ENCODE measurements around the gene COPB2. TPM values are rescaled to one million over a fixed set of nuclear protein-coding genes. Genes with fewer than 3 reads are reported as not detected.

COPB2 gene
- total RNA-seq, 1 donor from 2014 or later: 140 TPM

DNA sequence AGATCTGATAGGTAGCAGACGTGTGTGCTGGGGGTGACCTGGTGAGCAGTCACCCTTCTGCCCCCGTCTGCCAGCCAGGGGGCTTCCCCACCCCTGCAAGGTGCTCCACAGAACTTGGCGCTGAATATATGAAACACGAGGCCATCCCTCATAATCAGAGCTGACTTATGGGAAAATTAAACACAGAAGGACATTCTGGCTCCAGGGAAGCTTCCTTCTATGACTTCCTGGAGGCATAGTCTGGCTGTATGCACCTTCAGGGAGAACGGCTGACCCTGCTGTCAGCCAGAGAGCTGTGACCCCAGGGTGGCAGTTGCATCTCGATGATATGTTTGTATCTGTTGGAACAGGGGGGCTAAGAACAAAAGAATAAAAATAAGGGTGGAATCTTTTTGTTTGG lies 72.2 kb downstream of the COPB2 start:
- Mint-ChIP-seq H3K27me3 (peaks cover 54% of the 10 kb centered on the region), H3K36me3 (no peaks in the 10 kb centered on the region)
- DNase-seq (ENCODE audit: extremely low spot score, unreplicated experiment): no peak

DNA sequence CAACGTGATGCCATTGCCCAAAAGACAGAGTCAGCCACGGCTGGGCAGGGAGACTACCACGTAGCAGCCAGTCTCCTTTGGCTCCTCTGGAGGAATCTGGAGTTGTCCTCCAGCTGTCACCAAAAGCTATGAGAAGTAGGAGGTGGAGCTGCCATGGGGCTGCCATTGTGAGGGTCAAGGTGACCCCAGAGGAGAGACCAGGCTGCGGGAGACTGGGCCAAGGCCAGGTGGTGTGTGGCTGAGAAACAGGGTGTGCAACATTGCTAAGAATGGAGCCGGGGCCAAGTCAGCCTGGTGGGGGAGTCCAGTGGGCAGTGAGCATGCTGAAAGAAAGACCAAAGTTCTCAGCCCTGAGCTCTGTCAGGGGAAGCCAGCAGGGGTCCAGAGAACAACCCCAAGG lies 75.5 kb downstream of the COPB2 start:
- Mint-ChIP-seq H3K27ac (no peak overlapping the region), H3K36me3 (no peaks in the 10 kb centered on the region), H3K27me3 (peaks cover 36% of the 10 kb centered on the region), H3K4me3 (no peak overlapping the region), H3K4me1 (ENCODE audit: unreplicated experiment) (peaks cover 13% of the 10 kb centered on the region), H3K9me3 (no peaks in the 10 kb centered on the region)
- no peak for DNase-seq (ENCODE audit: extremely low spot score, unreplicated experiment)
- TF ChIP-seq, protein P1, sequence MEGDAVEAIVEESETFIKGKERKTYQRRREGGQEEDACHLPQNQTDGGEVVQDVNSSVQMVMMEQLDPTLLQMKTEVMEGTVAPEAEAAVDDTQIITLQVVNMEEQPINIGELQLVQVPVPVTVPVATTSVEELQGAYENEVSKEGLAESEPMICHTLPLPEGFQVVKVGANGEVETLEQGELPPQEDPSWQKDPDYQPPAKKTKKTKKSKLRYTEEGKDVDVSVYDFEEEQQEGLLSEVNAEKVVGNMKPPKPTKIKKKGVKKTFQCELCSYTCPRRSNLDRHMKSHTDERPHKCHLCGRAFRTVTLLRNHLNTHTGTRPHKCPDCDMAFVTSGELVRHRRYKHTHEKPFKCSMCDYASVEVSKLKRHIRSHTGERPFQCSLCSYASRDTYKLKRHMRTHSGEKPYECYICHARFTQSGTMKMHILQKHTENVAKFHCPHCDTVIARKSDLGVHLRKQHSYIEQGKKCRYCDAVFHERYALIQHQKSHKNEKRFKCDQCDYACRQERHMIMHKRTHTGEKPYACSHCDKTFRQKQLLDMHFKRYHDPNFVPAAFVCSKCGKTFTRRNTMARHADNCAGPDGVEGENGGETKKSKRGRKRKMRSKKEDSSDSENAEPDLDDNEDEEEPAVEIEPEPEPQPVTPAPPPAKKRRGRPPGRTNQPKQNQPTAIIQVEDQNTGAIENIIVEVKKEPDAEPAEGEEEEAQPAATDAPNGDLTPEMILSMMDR (conservative IDR thresholded peaks at IDR 0.05): no peak

More for the DNA sequence above, 72.2 kb downstream of the COPB2 start:
- TF ChIP-seq, protein P1 (conservative IDR thresholded peaks at IDR 0.05): no peak
- Mint-ChIP-seq H3K9me3 (no peaks in the 10 kb centered on the region), H3K4me1 (ENCODE audit: unreplicated experiment) (no peaks in the 10 kb centered on the region), H3K4me3 (no peak overlapping the region), H3K27ac (no peak overlapping the region)

DNA sequence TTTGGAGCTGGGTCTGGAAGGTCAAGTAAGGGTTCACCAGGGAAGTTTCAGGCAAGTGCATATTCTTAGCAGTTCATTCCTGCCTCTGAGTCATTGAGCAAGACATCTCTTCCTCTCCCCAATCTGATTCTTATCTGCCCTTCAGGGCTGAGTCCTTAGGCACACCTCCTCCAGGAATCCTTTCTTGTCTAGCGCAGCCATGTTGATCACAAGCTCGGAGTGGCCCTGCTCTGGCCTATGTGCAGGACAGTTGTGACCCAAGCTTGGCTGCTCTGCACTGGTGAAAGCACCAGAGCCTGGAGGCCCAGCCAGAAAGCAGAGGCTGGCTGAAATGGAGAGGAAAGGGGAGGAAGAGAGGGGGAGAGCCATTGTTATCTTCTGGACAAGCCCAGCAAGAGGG lies 76.5 kb downstream of the COPB2 start:
- H3K27ac Mint-ChIP-seq: no peak overlapping the region
- DNase-seq (ENCODE audit: extremely low spot score, unreplicated experiment): no peak
- no peak overlapping the region for H3K4me3 Mint-ChIP-seq
- TF ChIP-seq, protein P1 (conservative IDR thresholded peaks at IDR 0.05): no peak
- H3K4me1 Mint-ChIP-seq (ENCODE audit: unreplicated experiment): peaks cover 17% of the 10 kb centered on the region
- no peaks in the 10 kb centered on the region for H3K36me3 Mint-ChIP-seq
- H3K9me3 Mint-ChIP-seq: no peaks in the 10 kb centered on the region
- peaks cover 30% of the 10 kb centered on the region for H3K27me3 Mint-ChIP-seq

DNA sequence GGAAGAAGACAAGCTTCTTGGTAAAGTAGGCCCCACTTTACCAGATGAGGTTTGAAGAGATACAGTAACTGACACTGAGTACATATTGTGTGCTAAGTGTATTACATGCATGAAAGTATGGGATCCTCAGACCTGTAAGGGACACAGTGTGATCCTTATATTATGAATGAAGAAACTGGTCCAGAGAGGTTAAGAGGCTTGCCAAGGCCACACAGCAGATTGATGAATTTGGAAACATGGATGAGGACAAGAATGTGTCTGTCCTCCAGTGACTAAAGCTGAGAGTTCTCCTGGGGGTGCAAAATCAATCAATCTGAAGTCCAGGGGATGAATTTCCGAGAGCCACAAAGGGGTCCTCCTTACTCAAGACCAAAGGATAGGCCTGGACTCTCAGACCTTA lies 77.0 kb downstream of the COPB2 start:
- Mint-ChIP-seq H3K36me3 (no peaks in the 10 kb centered on the region), H3K9me3 (no peaks in the 10 kb centered on the region), H3K4me3 (no peak overlapping the region), H3K4me1 (ENCODE audit: unreplicated experiment) (peaks cover 22% of the 10 kb centered on the region), H3K27me3 (peaks cover 27% of the 10 kb centered on the region), H3K27ac (no peak overlapping the region)
- DNase-seq (ENCODE audit: extremely low spot score, unreplicated experiment): no peak
- TF ChIP-seq, protein P1 (conservative IDR thresholded peaks at IDR 0.05): no peak

DNA sequence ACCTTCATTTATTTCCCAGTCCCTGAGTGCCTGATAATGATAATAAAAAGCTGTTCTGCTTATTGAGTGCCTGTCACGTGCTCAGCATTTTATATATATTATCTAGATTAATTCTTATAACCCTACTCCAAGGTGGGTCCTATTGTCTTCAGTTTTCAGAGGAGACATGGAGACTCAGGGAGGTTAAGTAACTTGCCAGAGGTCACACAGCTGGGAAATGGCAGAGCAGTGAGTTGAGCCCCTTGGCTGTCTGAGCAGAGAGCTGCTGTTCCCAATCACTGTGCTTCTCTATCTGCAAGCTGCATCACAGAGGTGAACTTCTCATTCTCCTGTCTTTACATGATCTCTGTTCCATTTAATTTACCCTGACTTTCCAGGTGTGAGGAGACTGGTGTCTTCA lies 77.9 kb downstream of the COPB2 start:
- Mint-ChIP-seq H3K4me1 (ENCODE audit: unreplicated experiment) (peaks cover 24% of the 10 kb centered on the region), H3K36me3 (no peaks in the 10 kb centered on the region), H3K27me3 (peaks cover 25% of the 10 kb centered on the region), H3K27ac (no peak overlapping the region), H3K9me3 (no peaks in the 10 kb centered on the region), H3K4me3 (no peak overlapping the region)
- DNase-seq (ENCODE audit: extremely low spot score, unreplicated experiment): no peak
- TF ChIP-seq, protein P1 (conservative IDR thresholded peaks at IDR 0.05): no peak

DNA sequence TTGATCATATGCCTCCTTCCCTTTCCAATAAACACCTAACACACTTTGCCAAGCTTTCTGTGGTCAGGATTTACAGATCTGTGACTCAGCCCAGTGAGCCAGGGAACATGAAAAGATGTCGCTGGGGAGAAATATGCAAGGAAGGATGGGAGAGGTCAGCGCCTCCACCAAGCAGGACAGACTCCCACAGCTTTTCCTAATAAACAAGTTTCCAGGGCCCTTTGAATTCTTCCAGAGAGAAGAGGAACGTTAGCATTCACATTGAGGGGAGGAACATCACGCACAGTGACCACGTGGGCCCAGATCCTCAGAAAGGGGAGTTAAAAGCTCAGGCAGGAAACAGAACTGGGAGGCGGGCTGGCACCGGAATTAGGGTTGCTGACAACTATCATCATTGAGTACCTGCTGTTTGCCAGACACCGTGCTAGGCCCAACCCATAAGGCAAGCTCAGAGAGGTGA lies 78.9 kb downstream of the COPB2 start:
- no peaks in the 10 kb centered on the region for H3K9me3 Mint-ChIP-seq
- DNase-seq (ENCODE audit: extremely low spot score, unreplicated experiment): no peak
- TF ChIP-seq, protein P1 (conservative IDR thresholded peaks at IDR 0.05): no peak
- no peak overlapping the region for H3K4me3 Mint-ChIP-seq
- H3K4me1 Mint-ChIP-seq (ENCODE audit: unreplicated experiment): peaks cover 24% of the 10 kb centered on the region
- H3K36me3 Mint-ChIP-seq: no peaks in the 10 kb centered on the region
- no peak overlapping the region for H3K27ac Mint-ChIP-seq
- H3K27me3 Mint-ChIP-seq: peaks cover 17% of the 10 kb centered on the region

Data from type B pancreatic cell (in vitro differentiated cells).